NCI-H2107 treated with DMSO at 0.1 percent for 48 hours (cell line): ENCODE measurements around the gene PRR16.

Experiments
- DNase-seq: peaks from one replicate; lab custom pipeline; 2025; ENCODE audit not compliant: unreplicated experiment; lab: John Stamatoyannopoulos, UW

The PRR16 gene

DNA sequence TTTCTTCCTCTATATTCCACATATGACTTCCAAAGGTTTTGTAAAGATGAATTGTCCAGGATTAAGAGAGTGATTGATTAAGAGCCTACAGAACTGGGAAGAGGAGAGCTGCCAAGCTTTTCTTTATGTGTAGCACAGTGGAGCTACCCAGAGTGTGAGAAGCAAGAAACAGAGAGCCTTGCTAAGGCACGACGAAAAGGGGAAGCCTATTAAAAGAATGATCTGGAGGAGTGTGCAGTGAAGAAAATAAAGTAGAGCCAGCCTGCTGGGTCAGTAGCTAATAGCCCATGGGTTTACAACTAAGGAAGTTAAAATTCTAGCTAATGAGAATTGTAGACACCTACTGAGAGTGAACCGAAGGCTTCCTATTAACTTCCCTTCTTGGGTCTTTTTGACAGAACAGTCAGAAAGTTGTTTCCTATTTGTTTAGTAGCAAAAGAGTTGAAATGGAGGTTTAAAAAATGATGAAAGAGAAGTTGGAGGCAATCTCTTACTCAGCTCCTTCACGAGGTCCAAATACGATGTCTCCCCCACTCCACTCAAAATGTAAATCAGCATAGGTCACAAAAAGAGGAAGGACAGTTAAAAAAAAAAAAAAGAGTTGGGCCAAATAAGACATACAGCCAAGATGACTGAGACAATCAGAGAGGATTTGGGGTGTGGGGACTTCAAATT is 957 bp upstream of the PRR16 start:
- no peak for DNase-seq

DNA sequence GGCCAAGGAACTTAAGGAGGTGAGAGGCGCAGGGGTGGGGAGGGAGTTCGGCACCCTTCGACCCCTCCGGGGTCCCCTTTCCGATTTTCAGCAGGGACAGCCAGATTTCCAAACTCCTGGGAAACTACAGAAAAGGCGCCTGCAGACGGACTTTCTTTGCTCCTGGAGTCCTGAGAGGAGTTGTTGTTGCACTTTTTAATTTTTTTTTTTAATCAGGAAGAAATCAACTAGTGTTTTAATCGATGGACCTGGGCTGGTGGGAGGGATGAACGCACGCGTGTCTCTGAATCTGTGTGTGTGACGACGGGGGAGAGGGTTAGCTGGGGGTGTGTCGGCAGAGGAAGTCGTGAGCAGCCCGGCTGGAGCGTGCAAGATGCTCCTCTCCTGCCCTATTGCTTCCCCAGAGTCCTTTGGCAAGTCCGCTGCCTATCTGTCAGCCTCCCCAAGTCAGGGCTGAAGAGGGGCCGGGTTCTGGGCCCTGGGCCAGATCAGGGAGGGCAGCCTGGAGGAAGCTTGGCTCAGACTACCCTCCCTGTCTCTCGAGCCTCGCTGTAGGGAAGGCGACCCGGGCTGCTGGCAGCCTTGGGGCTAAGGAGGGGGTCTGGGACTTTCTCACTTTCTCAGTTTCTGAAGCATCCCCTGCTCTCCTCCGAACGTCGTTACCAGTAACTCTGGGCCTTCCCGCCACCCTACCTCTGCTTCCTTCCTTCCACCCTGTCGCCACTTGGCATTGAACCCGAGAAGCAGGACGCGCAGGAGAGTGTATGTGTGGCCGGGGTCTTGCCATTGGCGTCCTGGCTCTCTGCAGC is 731 bp downstream of the PRR16 start:
- no peak for DNase-seq

DNA sequence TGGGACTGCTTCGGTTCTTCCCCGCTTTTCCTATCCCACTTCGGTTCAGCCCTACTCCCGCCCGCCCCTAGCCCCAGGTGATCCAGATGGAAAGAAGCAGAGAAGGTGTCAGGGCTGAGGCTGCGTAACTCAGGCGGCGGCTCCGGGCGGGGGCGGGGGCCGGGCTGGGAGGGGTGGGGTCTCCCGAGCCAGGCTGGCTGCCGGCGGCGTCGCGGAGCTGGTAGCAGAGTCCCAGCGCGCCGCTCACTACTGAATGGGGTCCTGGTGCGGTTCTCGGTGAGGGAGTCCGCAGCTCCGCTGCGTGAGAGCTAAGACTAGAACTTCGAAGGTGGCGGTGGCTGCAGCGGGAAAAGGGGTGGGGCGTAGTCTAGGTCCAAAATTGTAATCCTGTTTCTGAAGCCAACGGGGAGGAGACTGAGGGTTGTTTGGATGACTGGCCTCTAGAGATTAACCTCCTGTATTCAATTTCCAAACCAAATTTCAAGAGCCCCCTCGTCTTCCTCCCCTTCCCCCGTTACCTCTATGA is 1.4 kb downstream of the PRR16 start:
- no peak for DNase-seq

DNA sequence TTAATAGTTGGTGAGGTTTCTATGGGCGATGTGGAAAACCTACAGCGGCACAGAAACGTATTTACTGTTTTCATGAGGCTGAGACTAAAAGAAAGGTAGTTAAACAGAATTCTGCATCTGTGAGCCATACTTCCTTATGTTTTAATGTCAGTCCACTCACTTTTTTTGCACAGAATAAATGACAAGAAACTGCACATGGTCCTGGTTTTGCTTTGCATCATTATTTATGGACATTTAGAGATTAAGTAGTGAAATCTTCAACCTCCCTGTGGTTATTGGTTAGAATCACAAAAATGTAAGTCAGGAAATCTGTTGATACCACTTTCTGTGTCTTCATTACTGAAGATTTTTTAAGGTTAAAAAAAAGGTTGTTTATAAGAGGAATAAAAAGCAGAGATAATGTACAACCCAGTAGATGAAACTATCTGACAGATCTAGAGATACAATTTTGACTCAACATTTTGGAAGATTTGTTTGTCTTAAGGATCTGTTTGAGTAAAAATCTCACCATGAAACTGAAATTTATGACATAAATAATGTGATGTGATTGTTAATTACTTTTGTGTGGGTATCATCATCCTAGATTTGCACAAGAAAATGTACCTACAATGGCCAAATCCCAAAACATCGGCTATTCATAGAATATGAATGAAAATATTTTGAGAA is 2.4 kb downstream of the PRR16 start:
- DNase-seq, result no peak

DNA sequence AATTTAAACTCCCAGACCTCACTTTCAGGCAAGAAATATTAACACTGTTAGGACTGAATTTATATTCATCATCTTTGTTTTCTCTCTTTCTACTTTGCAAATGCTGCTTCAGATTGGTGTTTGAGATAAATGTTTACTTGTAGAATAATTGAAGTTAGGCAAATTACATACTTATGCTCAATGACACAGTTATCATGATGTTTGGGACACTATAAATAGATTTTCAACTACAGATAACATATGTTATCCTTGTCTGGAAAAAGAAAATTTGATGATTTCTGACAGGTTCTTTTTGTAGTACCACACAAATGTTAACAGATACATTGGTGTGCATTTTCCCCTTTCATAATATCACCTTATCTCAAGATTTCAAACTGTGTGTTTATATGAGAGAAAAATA is 7.9 kb downstream of the PRR16 start:
- no peak for DNase-seq

DNA sequence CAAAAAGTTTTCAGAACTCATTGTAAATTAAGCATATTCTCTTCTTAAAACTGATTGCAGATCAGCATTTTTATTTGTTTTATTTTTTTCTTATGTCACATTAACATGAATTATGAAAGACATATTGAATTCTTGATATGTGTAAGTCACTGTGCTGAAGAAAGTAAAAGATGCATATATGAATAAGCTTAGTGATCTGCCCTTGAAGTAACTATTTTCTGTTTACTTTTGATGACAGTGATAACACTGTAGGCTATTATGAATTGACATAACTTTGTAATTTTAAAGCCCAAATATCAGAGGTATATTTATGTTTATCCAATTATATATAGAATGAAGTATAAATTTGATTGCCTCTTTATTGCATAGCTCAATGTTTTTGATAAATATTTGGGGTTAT is 8.8 kb downstream of the PRR16 start:
- DNase-seq, result no peak

DNA sequence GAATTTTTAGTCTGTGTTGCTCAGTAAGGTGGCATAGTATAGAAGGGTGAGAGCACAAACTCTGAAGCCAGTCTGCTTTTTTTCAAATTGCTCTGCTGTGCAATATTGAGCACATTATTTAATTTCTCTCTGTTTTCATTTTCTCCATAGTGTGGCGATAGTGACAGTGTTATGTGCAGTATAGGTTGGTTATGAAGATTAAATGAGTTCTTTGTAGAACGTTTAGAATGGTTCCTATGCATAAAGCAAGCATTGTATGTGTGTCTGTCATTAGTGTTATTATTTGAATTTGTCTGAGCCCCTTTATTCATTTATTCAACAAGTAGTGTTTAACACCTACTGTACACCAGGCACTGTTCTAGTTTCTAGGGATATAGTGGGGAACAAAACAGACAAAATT is 9.2 kb downstream of the PRR16 start:
- no peak for DNase-seq

DNA sequence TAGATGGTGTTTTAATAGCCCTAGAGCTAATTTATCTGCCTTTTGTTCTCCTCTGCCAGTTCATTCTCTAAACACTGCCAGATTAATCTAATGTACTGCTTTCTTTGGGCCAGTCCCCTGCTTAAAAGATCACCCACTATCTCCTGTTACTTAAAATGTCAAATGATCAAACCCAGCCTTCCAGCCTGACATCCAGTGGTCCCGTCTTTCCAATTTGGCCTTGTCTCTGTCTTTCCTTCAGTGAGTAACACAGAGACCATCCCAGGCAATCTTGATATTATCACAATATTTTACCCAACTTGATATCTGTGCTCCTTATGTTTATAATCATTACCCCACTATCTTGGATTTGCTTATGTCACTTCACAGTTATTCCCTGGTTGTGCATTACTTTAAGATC is 12.0 kb downstream of the PRR16 start:
- DNase-seq, result no peak

DNA sequence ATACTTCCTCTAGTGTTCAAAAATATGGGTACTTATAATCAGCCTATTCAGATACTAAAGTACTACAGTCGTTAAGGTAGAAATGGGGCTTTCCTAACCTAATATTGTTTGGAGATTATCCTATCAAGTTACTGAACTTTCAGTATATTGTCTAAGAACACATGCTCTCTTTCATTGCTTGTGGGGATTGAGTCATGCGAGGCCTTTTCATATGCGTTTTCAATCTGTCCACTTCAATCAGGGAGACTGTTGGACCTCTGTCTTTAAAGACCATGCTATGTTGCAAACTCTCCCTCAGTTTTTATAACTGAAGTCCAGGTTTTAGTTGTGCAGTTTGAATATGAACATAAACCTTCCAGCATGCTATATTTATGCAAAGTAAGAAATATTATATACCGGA is 15.0 kb downstream of the PRR16 start:
- no peak for DNase-seq

DNA sequence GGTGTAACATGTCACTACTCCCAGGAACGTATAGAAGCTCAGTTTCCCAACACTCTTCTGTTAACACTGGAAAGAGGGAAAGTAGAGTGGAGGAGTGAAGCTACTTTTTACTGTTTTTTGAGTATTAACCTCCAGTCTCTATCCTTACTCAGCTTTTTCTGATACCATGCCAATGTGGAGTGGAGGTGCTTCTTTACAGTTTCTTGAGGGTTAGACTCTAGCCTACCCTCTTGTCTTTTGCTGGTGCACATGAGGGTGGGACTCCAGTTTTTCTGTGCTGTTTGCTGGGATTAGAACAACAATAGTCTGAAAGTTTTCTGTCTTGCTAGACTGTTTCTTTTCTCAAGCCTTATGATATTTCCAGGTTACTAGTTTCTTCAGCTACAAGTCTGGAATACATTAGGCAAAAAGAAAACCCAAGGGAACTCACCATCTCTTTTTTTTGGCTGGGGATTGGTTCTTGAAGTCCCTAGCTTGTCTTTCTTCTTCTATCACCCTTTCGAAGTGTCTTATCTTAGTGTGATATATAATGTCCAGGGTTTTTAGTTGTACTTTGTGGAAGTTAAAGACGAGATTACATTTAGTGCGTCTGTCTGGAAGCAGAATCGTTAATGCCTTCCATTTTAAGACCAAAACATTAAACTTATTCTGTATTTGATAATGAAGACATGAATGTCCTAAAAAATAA is 35.9 kb downstream of the PRR16 start:
- no peak for DNase-seq

DNA sequence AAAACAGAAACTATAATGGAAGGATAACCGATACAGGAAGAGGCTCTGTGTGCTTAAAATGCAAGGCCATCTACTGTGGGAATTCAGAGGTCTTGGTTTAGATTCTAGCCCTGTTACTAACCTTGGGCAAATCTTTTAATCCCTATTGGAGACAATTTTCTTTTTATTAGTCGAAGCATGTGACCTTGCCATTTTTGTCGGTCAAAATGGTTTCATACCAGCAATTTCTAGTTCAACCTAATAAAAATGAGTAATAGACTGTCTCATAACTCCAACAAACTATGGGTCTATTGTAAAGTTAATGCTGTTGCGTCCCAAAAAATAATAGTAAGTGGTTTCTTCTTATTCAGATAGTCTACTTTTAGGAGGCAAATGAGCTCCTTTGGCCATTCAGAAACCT is 38.4 kb downstream of the PRR16 start:
- no peak for DNase-seq

DNA sequence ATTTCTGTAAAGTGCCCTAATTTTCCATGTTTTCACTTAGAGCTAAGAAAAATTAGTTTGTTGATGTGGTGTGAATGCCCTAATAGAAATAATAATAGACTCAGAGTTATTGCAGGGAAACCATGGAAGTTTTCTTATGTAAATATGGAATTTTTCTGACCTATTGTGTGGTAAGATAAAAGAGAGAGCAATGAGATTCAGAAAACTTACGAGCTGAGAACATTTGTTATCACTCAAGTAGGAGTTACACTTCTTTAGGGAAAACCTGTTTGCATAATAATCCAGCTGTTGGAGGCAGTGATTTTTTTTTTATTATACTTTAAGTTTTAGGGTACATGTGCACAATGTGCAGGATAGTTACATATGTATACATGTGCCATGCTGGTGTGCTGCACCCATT is 39.2 kb downstream of the PRR16 start:
- no peak for DNase-seq

DNA sequence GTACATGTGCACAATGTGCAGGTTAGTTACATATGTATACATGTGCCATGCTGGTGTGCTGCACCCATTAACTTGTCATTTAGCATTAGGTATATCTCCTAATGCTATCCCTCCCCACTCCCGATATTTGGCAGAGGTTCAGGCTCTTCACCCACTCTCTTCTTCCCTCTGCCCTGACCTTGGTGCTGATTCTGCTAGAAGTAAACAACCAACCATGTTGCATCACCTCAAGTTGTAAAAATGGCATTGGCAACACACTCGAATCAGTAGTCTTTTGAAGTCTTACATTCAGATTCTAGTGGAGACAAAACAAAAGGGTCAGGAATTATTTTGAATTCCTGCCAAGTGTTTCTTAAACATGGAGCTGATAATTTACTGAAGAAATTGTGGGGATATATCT is 40.0 kb downstream of the PRR16 start:
- DNase-seq, result no peak

DNA sequence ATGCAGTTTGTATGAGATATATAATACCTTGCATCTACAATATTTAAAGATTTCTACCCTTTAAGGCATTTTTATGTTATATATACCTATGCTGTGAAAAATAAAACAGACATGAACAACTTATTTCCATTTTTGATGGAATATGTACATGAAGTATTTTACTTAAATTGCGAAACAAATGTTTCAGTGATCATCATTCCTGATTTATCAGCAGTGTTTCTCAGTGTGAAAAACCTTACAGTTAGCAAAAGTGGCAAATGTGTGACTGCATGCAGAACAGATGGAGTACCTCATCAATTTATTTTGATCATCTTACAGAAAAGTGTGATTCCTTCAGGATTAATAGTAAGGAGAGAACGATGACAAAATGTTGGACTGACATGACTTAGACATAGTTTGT is 43.1 kb downstream of the PRR16 start:
- no peak for DNase-seq

DNA sequence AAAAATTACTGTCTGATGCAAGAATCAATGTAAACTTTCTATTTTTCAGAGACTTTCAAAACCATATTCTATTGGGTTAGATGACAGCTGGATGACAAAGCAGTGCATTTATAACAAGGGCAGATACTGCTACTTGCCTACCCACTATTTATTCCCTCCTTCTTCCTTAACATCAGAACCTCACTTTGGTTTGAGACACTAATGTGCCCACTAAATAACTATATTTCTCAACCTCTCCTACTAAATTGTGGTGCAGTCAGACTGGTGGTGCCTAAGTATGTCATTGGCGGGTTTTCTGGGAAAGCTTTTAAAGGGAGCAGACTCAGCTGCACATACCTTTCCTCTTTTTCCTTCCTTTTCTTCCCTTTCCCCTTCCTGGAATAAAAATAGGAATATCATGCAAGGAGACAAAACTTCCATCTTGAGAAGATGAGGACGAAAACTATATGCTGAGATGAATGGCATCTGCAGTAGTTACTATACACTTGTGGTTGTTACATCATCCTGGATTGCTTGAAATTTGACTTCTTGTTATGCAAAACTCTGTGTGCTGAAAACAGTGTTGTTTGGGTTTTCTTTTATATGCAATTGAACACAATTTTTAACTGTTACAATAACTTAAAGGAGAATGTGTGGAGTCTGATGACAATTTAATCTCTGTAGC is 43.8 kb downstream of the PRR16 start:
- no peak for DNase-seq

DNA sequence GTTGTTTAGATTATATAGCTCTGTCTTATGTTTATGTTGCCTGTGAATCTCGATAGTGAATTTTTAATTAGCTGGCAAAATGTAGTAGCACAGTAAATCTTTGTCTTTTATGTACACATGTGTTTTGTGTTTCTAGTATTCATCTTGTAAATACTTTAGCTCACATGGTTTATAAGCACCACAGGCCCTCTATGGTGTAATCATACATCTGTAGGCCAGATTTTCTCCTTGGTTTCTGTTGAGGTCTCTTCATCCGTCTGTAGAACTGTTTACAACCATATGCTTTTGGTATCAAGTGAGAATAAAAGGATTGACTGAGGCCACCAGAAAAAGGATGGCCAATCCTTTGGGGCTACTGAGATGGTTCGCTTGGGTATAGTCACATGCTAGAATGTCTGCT is 45.0 kb downstream of the PRR16 start:
- DNase-seq, result no peak

DNA sequence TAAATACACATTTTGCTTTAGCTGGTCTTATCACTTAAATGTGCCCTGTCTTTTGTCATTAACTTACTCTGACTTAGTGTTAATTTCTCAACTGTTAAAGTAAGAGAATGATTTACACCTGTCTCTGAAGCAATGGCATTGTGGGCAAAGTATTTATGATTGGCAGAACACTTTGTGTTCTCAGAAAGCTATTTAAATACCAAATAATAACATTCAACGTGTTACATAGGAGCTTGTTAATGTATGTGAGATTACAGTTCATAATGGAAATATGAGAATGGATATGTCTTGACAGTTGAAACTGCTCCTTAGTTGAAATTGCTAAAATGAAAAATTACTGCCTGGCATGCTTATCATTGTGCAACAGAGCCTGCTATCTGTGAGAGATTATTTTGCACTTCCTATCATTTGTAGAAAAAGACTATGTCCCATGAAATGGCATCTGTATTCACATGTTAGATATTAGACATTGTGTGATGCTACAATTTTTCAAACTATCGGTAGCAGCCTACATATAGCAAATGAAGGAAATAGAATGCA is 46.1 kb downstream of the PRR16 start:
- no peak for DNase-seq

DNA sequence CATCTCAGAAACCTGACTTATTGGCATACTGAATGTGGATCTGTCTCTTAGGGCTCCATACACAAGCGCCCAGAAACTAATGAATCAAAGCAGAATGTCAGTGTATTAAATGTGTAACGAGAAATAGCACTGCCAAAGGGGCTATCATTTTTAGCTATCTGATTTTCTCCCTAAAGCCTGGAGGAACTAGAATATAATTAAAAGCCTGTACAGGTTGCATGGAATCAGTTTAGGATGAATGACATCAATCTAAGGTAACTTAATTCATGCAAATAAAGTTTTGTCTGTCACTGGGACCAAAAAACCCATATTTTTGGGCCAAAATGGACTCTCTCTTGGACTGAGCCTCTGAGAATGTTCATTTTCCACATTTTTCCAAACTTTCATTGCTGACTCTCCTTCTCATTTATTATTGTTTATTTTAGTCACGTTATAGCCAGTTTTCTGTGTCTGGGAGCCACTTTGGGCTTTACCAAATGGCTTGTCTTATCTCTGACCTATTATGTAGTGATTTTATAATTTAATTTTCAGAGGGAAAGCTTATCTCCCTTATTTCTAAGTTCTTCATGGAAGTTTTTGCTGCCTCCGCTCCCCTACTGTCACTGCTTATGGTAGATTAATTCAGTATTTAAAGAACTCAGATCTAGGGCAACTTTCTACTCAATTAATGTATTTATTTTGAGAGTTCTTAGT is 47.0 kb downstream of the PRR16 start:
- no peak for DNase-seq

DNA sequence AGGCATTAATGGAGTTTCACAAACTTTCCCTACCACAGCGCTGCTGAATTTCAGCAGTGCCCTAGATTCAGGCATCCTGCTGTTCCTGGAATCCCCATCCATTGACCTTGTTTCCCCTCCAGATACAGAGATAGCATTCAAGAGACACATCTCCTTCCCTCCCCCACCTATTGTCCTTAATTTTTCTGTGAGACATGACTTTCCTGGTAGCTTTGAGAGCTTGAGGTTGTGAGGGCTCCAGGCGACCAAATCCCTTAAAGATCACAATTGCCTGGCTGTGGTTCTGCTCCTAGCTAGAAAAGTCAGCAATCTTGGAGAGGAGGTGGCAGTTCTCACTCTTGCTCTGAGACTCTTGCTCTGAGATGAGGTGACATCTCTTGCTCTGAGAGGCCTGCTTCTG is 48.0 kb downstream of the PRR16 start:
- no peak for DNase-seq
